K562 (cell line): ENCODE measurements around the gene TADA2A. TPM values are rescaled to one million over a fixed set of nuclear protein-coding genes. Genes with fewer than 3 reads are reported as not detected.

Experiments used
- ATAC-seq: fragments of 200-7000 bp; cut with Tn5 transposase; 3 replicates; pipeline ENCODE4 v1.9.1; 2020; ENCODE audit warnings: moderate library complexity
- BruUV-seq: library from RNA; stranded (reverse); fragments of 400-500 nt; replicated peaks from 2 replicates; lab custom pipeline; 2021; lab: Mats Ljungman, UMichigan
- CTCF ChIA-PET: fragments of 300-600 bp; formaldehyde crosslinking; extraction: SDS; loops from one replicate; lab custom pipeline; 2021; ENCODE audit warnings: low intra/inter-chr PET ratio; lab: Yijun Ruan, JAX
- POLR2A ChIA-PET: fragments of 300-600, 350-650 bp; sonication (Branson Sonifier 250); formaldehyde crosslinking; extraction: SDS; loops from one replicate; lab custom pipeline; 2021; ENCODE audit warnings: antibody characterized with exemption, inconsistent platforms; lab: Yijun Ruan, JAX
- DNase-seq, 4 experiments: peaks; one replicate each; pipeline versions ENCODE4 v3.0.0 to v3.0.0-alpha.2; 2011 to 2018; ENCODE audit warnings: low spot score in 3 of 4, mixed read lengths in 3 of 4; ENCODE audit errors: extremely low read depth in 1 of 4
- FAIRE-seq: peaks from 2 replicates; lab custom pipeline; 2011; peaks lifted over from hg19 to GRCh38; lab: Jason Lieb, UNC
- H2AFZ ChIP-seq: 2 replicates; pipeline ENCODE4 v1.6.0; 2011; ENCODE audit warnings: low read depth, low read length, control low read depth, inconsistent platforms
- H3K27ac ChIP-seq: fragments of 200-600 bp; 3 replicates; pipeline ENCODE4 v1.8.0; 2011; ENCODE audit warnings: low read depth, mild to moderate bottlenecking, control low read depth, inconsistent platforms, low read length, moderate library complexity, mixed read lengths; ENCODE audit errors: extremely low read depth
- H3K27me3 ChIP-seq, 2 experiments: fragments of 300-600 bp in 1 of 2; 2 replicates in 1 of 2; 3 replicates in 1 of 2; pipeline versions ENCODE4 v1.6.0 to v1.8.0; 2011; ENCODE audit warnings: inconsistent platforms in 2 of 2, low read length in 2 of 2, mild to moderate bottlenecking in 1 of 2, mixed read lengths in 1 of 2, moderate library complexity in 1 of 2; ENCODE audit not compliant: control insufficient read depth in 2 of 2, insufficient read depth in 2 of 2
- H3K36me3 ChIP-seq: fragments of 300-600 bp; 3 replicates; pipeline ENCODE4 v1.8.0; 2011; ENCODE audit warnings: mild to moderate bottlenecking, low read length, inconsistent platforms; ENCODE audit not compliant: control insufficient read depth, insufficient read depth
- H3K4me1 ChIP-seq, 2 experiments: fragments of 200-600 bp in 1 of 2; replicated peaks in 1 of 2; 2 replicates in 1 of 2; 3 replicates in 1 of 2; pipeline versions ENCODE4 v1.5.1 to v1.8.0; 2011; ENCODE audit warnings: inconsistent platforms in 2 of 2, low read length in 2 of 2, mild to moderate bottlenecking in 1 of 2, mixed read lengths in 1 of 2, moderate library complexity in 1 of 2; ENCODE audit not compliant: control insufficient read depth in 2 of 2, insufficient read depth in 2 of 2
- H3K4me2 ChIP-seq: 2 replicates; pipeline ENCODE4 v1.6.1; 2011; ENCODE audit warnings: low read length, control low read depth, inconsistent platforms, mixed read lengths; ENCODE audit not compliant: insufficient read depth
- H3K4me3 ChIP-seq: fragments of 200-600 bp; sonication (generic), shearing (Covaris generic); 2 replicates; pipeline ENCODE4 v1.5.1; 2016; ENCODE audit warnings: control low read depth, inconsistent platforms
- H3K79me2 ChIP-seq: fragments of 200-600 bp; 3 replicates; pipeline ENCODE4 v1.8.0; 2011; ENCODE audit warnings: low read length, inconsistent platforms; ENCODE audit not compliant: control insufficient read depth, insufficient read depth
- H3K9ac ChIP-seq, 2 experiments: 2 replicates each; pipeline versions ENCODE4 v1.6.0 to v1.6.1; 2011; ENCODE audit warnings: low read depth in 2 of 2, low read length in 2 of 2, control low read depth in 1 of 2, inconsistent platforms in 1 of 2, mild to moderate bottlenecking in 1 of 2, mixed read lengths in 1 of 2; ENCODE audit not compliant: insufficient read depth in 1 of 2
- H3K9me1 ChIP-seq: one replicate; pipeline ENCODE4 v1.6.0; 2011; ENCODE audit warnings: inconsistent platforms, mild to moderate bottlenecking, low read length, moderate library complexity; ENCODE audit not compliant: control insufficient read depth, insufficient read depth
- H3K9me3 ChIP-seq: replicated peaks from 2 replicates; pipeline ENCODE4 v1.5.1; 2011; ENCODE audit warnings: low read depth, low read length, inconsistent platforms; ENCODE audit not compliant: control insufficient read depth, insufficient read depth
- H4K20me1 ChIP-seq: replicated peaks from 2 replicates; pipeline ENCODE4 v1.6.1; 2011; ENCODE audit warnings: low read length, inconsistent platforms, mixed read lengths; ENCODE audit not compliant: control insufficient read depth, insufficient read depth
- CHAMP1 ChIP-seq: fragments of 450-650 bp; IDR thresholded peaks from 2 replicates; pipeline ENCODE4 v1.6.1; 2016; ENCODE audit warnings: mild to moderate bottlenecking
- CTCF ChIP-seq, 3 experiments: IDR thresholded peaks in 2 of 3; conservative IDR thresholded peaks in 1 of 3; 2 replicates each; pipeline ENCODE4 v1.5.1; 2011 to 2012; ENCODE audit warnings: low read length in 3 of 3, mild to moderate bottlenecking in 3 of 3, control low read depth in 2 of 3, improper control_type of control experiment in 1 of 3, inconsistent platforms in 1 of 3, low read depth in 1 of 3, mixed read lengths in 1 of 3, moderate library complexity in 1 of 3; ENCODE audit not compliant: insufficient read depth in 2 of 3
- FOSL1 ChIP-seq: fragments of 200-800 bp; sonication (Bioruptor generic); conservative IDR thresholded peaks from 2 replicates; pipeline ENCODE4 v1.6.1; 2016; ENCODE audit warnings: missing genetic modification characterization, missing compliant biosample characterization
- KLF13 ChIP-seq: fragments of 450-650 bp; IDR thresholded peaks from 2 replicates; pipeline ENCODE4 v1.6.1; 2016; ENCODE audit warnings: missing genetic modification characterization, low read depth, mild to moderate bottlenecking, missing compliant biosample characterization, moderate library complexity, borderline replicate concordance
- PCBP1 ChIP-seq: fragments of 200-400 bp; formaldehyde crosslinking; IDR thresholded peaks from 2 replicates; pipeline ENCODE4 v1.6.1; 2018; ENCODE audit warnings: mild to moderate bottlenecking, low read depth, low read length; ENCODE audit not compliant: poor library complexity, severe bottlenecking
- POLR3A ChIP-seq: IDR thresholded peaks from 2 replicates; pipeline ENCODE4 v1.6.1; 2011; ENCODE audit warnings: borderline replicate concordance, mild to moderate bottlenecking, moderate library complexity; ENCODE audit not compliant: insufficient read length, insufficient read depth; ENCODE audit errors: extremely low read depth
- ZFPM2 ChIP-seq: fragments of 250-450 bp; sonication (Bioruptor Pico); IDR thresholded peaks from 2 replicates; pipeline ENCODE4 v1.5.1; 2022; ENCODE audit warnings: mild to moderate bottlenecking
- WGBS: fragments of 100-300 bp; shearing (Covaris generic); methylation state at CpG from one replicate; pipeline ENCODE4 v1.1.6; 2016; ENCODE audit warnings: low coverage, mixed read lengths; ENCODE audit not compliant: insufficient coverage; ENCODE audit errors: missing lambda C conversion rate; 5-methylcytosine and 5-hydroxymethylcytosine counted together
- in situ Hi-C: fragments of 300-500 bp; cut with MboI; formaldehyde crosslinking; loops from 4 replicates; pipeline ENCODE4 v1.15.0; 2018; ENCODE audit warnings: inconsistent platforms, mixed read lengths
- intact Hi-C: fragments of 100-400 bp; cut with micrococcal nuclease; formaldehyde crosslinking; loops from 2 replicates; pipeline ENCODE4 v1.14.2; 2022
- polyA plus RNA-seq, 8 experiments: library from polyadenylated mRNA; depleted of rRNA in 4 of 8; stranded (reverse) in 5 of 8; unstranded in 3 of 8; fragments of >200 nt; fragmentation: Nextera tagmentation in 2 of 8; fragmentation: Illumina TruSeq in 1 of 8; extraction: Ambion mirVana in 2 of 8; extraction: Trizol in 1 of 8; gene quantifications; 2 replicates each; pipeline versions ENCODE4 v1.2.1 to v1.2.3, GENCODE V29; 2011 to 2014; ENCODE audit warnings: inconsistent platforms in 1 of 8, missing spikeins in 1 of 8
- total RNA-seq, 7 experiments: library from RNA; depleted of rRNA in 6 of 7; stranded (reverse); fragments of >200 nt in 6 of 7; fragmentation: Illumina TruSeq in 2 of 7; extraction: Trizol in 2 of 7; gene quantifications; 2 replicates each; pipeline versions ENCODE4 v1.2.1 to v1.2.3, GENCODE V29; 2011 to 2021; ENCODE audit warnings: low replicate concordance in 1 of 7

TADA2A gene
- total and polyA plus RNA-seq, 9 of the 15 experiments (the other 6 are each of a cell fraction or from before 2014, with no cell fraction given): 13.8 to 37.7 (median 25.0) TPM

- Histone ChIP-seq H3K9me3 (no peaks in the 10 kb centered on the region), H3K9ac (peak overlapping the region in 1 of 2 experiments; percentile 31; a peak in 1 of 4 replicates), H3K4me1 (peaks cover 0 to 14% of the 10 kb centered on the region in 2 experiments; a peak in 4 of 5 replicates), H3K9me1 (no peaks in the 10 kb centered on the region), H3K4me3 (no peak overlapping the region), H2AFZ (no peak overlapping the region), H3K79me2 (no peaks in the 10 kb centered on the region), H3K4me2 (no peak overlapping the region), H3K27ac (peak overlapping the region; percentile 46; the same call in 2 of the 3 replicates), H3K36me3 (peaks cover 56% of the 10 kb centered on the region; the same call in 2 of the 3 replicates), H3K27me3 (no peaks in the 10 kb centered on the region), H4K20me1 (no peaks in the 10 kb centered on the region)
- intact Hi-C loops: no loop called here
- in situ Hi-C loops: no loop called here
- POLR2A ChIA-PET: interaction anchor here (0.6 to 1.4 kb wide), 2 partner anchors 29 to 283 kb away, joined by 3 to 4 read pairs; no protein-coding TSS in a partner anchor
- ATAC-seq (peak; percentile 73), DNase-seq (peak in 1 of 4 experiments; percentile 18), FAIRE-seq (no peak)
- TF ChIP-seq KLF13 (tag) (no peak), PCBP1 (no peak), CHAMP1 (no peak), POLR3A (no peak), CTCF (IDR thresholded peaks at IDR 0.05 in 2 of 3, conservative IDR thresholded peaks at IDR 0.05 in 1 of 3; ENCODE audit: insufficient read depth in 2 of 3, low read depth in 1 of 3, low read length in 3 of 3) (peak in 2 of 3 experiments; percentile 4 to 8; a peak in 1 of 6 replicates), ZFPM2 (CRISPR knock-in tag) (no peak), FOSL1 (no peak)
- 72% methylated on average over 7 of the region's 8 CpGs for WGBS
- CTCF ChIA-PET: no interaction called here
- no TSS peak for BruUV-seq
Measured at GRCh38 chr17:37520174-37520573, 113.5 kb downstream of the TADA2A start.
